GM18519 (cell line): Measurements from ENCODE around the gene NLGN1.

Experiments used
- ATAC-seq: cut with Tn5 transposase; IDR thresholded peaks from one replicate; pipeline ENCODE4 v1.9.1; 2021; ENCODE audit warnings: mild to moderate bottlenecking, moderate library complexity; ENCODE audit not compliant: unreplicated experiment, low FRiP score

Gene NLGN1

DNA sequence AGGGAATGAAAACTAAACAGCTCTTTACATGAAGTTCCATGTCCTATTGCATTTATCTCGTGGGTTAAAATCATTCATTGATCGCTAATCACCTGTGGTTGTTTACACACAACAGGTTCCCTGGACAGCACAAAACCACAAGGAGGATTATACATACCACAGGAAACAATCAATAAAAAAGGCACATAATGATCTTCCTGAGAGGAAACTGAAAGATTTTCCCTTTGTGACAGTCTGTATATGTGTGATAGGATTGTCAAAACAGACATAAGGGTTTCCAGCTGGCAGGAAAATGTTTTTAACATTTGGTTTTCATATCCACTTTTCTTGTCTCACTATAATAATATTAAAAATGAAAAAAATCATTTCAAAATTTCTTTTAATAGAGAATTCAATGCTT, 541.8 kb downstream of the NLGN1 start:
- no peak for ATAC-seq

DNA sequence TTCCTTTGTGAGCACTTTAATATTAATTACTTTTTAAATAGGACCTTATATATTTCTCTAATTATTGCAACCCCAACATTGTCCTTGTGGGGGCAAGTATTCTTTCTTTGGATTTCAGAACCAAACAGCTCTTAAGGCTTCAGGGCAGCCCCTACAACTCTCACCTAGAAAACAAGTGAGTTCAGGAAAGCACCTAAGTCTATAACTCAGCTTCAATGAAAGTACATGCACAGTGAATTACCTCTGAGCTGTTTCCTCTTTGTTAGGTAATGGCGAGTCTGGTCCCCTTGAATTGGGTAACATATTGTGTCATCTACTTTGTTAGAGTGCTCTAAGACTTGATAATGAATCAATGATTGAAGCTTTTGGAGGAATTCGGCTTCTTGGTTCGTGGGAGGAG, 545.7 kb downstream of the NLGN1 start:
- ATAC-seq: no peak

DNA sequence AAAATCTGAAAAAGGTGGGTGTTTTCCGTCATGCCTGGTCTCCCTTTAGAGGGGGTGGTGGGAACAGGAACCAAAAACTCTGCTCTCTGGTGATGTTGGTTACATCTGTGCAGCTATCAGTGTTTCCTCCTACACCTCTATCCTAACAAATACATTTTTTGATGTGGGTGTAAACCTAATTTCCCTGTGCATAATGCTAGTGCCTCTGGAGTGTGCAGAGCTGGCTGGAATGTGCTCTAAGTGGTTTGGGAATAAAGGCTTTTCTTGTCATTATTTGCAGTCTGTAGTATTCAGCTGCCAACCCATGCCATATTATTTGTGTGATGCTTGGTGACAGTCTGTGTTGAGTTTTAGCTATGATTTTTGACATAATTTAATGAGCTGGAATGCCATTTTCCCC, 547.6 kb downstream of the NLGN1 start:
- no peak for ATAC-seq

DNA sequence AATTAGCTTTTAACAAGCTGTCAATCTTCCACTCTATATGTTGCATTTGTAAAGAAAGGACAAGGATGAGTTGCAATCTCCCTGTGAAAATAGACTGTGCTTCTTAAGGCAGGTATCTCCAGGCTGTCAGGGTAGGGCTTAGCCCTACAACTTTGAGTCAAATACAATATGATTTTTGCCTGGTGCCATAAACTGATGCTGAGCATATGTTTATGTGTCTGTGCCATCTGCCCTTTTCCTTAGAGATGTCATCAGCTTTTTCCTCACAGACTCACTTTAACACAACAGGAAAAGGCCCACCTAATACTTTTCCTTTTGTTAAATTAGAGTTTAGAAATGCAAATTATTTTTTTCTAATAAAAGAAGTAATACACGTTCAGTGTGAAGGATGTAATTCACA, 548.3 kb downstream of the NLGN1 start:
- no peak for ATAC-seq

DNA sequence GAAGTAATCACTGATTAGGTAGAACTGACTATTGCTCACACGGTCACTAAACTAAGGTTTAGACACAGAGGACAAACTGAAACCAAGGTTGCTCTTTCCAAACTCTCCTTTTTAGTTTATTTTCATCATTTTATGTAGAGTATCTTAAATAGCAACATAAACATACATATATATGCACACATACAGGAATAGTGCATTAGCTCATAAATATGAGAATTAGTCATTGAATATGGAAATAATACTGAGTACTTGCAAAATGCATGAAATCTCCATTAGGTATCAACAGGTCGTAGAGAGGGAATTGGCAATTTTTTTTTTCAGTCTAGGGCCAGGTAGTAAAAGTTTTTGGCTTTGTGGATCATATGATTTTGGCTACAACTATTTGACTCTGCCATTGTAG, 557.1 kb downstream of the NLGN1 start:
- no peak for ATAC-seq

DNA sequence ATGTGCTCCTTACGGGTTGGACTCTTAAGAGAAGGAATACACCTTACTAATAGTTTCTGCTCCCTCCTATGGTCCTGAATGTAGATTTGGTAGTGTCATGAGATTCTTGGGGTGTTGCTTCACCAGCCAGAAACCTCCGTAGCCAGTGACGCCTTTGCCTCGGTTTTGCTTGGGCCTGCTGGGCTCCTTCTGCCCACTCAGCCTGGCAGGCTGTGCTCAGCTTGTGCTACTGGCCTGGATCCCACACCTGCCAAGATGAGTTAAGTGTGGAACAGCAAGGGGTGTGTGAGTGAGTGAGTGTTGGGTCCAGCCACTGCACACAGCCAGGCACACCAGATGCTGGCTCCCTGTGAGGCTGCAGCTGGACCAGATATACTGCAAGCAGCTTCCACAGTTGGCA, 560.1 kb downstream of the NLGN1 start:
- ATAC-seq: no peak

DNA sequence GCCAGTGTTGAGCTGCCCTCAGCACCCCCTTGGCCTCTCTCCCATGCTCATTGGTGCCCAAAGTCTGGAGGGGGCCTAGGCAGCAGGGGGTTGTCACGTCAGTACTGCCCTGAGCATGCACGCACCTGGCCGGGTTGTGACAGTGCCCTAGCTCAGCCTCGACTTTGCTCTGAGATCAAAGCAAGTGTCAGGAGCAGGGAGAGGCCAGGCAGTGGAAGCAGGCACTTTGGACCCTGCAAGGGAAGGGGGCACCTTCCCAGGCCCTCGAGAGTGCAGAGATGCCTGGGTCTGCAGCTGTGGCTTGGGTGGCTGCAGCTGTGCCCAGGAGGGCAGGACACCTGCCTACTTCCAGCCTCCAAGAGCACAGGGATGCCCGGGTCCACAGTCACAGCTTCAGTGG, 561.3 kb downstream of the NLGN1 start:
- ATAC-seq: no peak

DNA sequence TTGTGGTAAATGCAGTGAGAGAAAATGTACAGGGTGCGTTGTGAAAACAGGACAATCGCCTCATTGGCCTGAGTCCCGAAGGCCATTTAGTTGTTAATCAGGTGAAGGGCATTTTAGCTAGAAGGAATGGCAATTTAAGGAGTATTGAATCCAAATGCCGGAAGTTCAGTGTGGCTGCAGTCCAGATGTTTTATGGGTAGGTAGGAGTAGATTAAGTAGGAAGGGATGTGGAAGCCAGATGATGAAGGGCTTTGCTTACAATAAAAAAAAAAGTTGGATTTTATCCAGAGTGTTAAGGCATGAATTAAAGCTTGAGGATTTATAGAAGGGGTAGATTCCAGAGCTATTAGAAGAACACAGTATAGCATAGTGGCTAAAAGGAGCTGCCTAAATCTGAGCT, 572.7 kb downstream of the NLGN1 start:
- no peak for ATAC-seq

DNA sequence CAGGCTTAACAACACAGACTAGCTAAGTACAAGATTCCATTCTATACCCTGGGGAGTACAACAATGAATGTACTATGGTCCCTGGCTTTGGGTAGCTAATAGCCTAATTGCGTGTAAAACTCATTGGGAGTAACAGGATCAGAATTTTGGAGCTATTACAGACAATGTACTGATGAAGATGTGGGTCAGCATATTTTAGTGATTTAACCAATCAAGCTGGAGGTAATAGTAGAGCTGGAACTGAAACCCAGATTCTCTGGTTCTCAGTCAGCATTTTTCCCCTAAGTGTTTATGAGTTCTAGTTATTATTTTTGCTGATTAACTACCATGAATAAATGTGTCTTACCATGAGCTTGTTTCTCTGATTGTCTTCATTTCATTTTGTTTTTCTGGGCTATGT, 578.7 kb downstream of the NLGN1 start:
- no peak for ATAC-seq

DNA sequence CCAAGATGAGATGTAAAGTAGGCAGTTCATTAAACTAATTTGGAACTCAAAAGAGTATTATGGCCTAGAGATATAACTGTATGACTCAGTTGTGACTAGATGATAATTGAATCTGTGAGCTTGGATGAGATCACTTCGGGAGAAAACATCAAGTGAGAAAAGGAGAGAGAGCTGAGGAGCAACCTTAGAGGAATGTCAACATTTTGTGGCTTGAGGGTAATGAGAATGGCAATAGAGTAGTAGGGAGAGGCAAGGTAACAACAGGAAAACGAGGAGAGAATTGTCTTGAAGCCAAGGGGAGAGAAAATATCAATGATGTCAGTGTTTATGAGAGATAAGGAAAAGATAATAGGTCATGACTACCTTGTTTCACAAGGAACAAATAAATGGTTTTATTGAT, 580.2 kb downstream of the NLGN1 start:
- no peak for ATAC-seq

DNA sequence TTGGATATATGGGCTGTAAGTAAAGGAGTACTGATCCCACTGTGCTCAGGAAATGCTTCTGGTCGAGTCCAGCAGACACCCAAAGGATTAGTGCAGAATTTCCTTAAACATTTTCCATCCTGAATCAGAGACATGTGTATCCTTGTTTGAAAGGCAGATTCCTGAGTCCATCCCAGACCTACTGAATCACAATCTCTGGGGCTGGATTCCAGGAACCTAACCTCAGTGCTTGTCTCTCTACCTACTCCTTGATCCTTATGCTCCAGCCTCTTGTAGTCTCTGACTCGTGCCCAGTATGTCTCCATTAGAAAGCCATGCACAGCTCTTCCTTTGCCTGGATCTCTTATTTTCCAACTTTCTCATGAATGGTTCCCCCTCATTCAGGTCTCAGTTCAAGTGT, 585.8 kb downstream of the NLGN1 start:
- ATAC-seq: no peak

DNA sequence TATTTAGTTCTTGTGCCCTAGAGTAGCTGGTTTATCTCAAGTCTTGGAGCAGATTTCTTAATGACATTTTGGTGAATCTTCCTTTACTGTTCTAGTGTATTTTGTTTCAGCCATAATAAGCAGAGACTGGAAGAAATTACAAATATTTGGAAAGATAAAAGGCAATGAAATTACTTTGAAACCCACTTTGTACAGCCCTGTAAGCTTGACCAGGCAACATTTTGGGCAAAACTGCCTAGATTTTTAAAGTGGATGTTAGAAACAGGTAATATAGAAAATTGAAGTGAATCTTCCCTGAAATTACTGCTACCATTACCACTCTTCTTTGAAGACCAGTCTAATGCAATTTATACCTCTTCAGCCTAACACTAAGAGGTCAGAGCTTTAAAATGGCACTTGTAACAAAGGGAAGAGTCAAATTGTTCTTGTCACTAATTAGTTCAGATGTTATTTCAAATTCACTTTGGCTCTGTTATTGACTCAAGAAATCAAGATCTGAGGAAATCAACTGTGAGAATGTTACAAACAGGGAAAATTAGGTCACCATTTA, 589.4 kb downstream of the NLGN1 start:
- no peak for ATAC-seq

DNA sequence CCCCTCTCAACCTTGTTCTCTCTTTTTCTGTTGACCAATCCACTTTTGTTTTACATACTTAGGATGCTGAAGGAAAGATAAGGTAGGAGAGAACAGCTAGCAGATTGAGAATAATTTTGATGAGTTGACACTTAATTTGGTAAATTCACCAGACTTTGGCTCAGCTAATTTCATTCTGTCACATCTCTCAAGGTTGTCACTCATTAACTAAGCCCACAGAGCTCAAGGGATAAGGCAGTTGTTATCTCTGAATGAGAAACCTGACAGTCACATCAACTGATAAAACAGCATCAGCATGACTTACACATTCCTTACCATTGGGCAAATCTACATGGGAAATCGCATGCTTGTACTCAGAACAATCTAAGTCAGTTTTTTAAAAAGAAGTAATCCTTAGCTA, 591.4 kb downstream of the NLGN1 start:
- no peak for ATAC-seq

DNA sequence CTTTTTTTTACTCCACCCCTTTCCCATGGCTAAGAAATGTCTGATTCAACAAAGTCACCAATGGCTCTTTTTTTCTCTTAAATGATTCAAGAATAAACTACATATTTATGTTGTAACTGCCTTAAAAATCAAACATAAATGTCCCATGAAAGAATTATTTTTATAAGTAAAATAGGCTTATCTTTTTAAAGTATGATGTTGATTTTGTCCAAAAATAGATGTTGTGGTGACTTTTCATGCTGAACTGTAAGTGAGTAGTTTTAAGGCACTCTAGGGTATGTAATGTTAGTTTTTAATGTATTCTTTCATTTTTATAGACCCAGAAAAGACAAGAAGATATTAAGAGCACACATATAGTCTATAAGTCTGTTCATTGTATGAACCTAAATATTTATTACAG, 594.9 kb downstream of the NLGN1 start:
- no peak for ATAC-seq

DNA sequence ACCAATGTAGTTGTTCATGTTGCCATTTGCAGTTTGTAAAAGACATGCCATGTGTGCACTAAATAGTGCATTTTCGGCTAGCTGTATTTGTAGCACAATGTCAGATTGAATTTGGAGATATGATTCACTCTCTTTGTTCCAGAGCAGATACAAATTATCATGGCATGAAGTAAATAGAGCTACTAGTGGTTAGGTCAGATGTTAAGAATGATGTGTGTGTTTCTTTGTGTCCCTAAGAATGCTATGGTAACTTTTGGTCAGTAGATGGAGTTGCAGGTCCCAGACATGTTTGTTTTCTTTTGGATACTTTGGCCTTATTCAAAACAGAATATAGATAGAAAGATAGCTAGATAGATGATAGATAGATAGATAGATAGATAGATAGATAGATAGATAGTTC, 595.8 kb downstream of the NLGN1 start:
- ATAC-seq: no peak

DNA sequence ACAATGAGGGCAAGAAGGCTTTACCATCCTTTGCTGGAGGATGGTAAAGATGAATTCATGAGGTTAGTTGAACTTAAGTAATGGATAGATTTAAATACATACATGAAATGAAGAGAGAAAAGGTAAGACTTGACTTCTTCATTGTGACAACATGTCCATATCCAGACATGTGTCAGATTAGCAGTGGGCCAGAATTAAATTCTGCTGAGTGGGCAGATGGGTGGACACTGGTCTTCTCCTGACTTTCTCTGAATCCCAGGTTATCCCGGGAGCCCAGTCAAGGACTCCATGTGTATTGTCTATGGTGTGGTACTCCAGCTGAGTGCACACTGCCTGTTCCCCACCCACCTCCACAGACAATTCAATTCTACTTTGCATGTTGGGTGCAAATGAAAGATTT, 603.1 kb downstream of the NLGN1 start:
- ATAC-seq: no peak

DNA sequence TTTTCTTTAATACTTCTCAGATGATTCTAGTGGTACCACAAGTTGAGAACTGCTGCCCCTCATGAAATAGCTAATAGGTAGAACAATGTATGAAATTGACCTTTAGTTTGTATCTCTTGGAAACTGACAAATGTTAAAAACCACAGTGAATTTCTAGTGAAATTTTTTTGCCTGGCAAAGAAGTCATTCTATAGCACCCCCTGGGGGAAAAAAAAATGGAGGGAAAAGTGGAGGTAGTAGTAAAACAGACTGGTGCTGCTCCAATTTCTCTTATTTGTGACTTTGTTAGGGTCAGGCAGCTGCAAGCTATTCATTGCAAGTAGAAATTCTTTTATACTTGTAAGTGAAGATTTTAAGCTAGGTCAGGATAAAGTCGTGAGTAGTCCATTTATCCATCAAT, 605.0 kb downstream of the NLGN1 start:
- ATAC-seq: no peak

DNA sequence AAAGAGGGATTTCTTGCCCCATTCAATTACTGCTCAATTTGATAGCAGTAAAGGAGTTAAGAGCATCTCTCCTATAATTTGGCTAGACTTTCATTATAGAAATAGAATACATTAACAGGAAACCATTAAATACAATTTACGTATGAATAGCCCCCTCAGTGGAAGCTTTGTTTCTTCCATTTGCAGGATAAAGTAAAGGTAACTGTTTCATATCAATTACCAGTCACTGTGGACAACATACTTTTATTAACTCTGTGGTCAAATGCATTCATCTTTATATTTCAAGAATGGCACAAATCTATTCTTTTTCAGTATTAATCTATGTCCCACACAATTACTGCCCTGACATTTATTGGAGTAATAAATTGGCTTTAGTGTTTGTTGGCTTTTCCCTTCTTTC, 613.4 kb downstream of the NLGN1 start:
- ATAC-seq: no peak

DNA sequence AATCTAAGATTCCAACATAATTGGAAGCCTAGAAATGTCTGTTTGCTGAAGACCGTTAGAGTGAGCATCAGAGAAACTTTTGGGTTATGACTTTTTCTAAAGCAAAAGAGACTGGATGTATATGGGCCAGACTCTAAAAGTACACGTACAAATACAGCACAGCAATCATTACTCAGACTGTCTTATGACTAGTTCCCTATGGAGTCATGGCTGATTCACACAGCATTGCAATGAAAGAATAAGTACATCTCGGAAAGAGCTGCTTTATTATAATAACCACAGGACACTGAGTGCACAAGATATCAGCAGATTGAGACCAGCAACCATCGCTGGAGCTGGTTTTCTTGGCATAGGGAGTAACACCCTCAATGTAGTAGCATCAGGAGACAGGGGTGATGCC, 618.6 kb downstream of the NLGN1 start:
- ATAC-seq: no peak

DNA sequence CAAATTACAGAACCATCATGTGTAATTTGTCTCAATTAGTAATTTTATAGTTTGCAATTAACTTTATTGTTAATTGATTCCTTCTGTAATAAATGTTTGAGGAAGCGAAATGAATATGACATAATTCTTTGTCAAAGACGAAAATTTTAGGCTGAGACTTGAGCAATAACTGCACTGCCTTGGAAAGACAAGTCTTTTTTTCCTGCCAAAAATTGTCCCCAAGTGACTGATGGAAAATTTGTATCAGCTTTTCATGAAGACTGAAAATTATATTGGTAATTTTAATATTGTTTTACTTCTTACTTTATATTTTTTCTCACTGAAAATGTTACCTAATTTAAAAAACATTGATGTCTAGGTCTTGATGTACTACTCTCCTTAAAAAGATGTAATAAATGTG, 622.6 kb downstream of the NLGN1 start:
- no peak for ATAC-seq

DNA sequence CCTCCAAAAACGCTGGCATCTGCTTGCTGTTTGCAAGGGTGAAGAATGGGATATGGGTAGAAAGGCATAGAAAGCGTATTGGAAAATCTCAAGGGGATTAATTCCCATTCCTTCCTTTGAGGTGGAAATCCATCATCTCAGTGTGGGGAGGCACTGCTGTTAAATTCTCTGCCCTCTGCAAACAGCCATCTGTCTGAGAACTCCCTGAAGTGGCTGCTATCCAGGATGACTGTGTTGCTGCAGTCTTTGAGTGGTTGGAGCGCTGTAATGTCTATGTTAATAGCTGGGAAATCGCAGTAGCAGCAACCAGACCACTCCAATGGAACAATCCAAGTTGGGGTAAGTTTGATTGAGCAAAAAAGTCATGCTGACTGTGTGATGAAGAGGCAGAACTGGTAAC, 625.9 kb downstream of the NLGN1 start:
- ATAC-seq: no peak

DNA sequence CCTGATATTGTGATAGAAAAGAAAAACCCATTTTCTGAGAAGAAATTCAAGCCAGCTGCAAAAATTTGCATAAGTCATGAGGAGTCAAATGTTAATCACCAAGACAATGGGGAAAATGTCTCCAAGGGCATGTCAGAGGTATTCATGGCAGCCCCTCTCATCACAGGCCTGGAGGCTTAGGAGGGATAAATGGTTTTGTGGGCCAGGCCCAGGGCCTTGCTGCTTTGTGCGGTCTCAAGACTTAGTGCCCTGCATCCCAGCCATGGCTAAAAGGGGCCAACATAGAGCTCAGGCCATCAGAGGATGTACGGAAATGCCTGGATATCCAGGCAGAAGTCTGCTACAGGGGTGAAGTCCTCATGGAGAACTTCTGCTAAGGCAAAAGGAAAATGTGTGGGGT, 631.1 kb downstream of the NLGN1 start:
- ATAC-seq: no peak

DNA sequence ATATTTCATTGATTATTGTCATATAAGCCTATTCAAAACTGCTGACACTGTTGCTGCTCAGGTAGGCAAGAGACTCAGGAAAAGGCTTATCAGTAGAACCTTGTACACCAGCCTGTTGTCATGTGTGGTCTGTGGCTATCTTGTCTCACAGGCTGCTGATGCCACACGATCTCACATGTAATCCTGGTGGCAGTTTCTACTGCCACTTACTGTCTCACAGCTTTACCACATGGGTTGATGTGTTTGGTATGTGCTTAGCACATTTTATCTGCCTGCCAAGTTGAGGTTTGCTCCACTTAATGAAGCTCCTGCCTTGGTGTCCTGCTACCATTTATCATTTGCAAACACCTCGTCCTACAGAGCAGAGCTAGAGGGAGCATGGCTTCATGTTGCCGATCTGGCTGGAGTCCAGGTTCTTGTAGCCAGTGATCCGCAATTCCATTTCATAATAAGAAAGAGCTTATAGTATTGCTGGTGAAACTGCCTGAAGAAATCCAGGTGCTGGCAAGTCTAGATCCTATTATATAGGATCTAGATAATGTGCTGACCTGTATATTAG, 637.9 kb downstream of the NLGN1 start:
- ATAC-seq: no peak
